HuH-7 (cell line): ENCODE data around the gene KDM6B.

Experiments
- DNase-seq: peaks from one replicate; pipeline ENCODE4 v3.0.0; 2011; ENCODE audit warnings: low spot score

The KDM6B gene

DNA sequence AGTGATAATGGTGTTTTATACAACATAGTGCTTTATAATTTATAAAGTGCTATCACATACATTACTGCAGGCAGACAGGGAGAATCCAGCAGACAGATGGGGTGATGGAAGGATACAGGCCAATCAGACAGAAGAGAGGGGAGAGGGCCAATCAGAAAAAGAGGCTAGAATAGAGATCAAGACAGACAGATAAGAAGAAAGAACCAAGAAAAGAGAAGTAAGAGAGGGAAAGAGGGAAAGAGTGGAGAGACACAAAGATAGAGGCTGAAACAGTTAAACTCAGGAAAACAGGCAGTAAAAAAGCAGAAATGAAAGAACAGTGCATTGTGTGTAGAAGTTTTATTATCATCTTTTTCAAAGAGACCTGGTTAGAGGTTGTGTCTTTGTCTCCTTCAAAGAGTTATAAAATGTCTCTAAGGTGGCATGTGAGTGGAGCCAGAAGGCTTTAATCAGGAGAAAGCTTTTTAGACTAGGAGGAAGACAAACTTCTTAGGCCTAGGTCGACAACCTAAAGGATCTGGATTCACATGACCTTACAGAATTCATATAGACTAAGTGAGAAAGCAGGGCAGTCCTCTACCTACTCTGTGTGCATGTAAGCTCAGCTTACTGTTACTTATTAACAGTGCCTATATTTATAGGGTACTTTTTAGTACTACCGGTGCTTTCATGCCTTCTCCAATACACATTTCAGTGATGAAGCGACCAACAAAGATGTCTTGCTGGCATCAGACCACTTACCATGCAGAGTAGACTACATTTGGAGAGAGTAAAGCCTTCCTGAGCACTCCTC, 46.3 kb downstream of the KDM6B start:
- no peak for DNase-seq

DNA sequence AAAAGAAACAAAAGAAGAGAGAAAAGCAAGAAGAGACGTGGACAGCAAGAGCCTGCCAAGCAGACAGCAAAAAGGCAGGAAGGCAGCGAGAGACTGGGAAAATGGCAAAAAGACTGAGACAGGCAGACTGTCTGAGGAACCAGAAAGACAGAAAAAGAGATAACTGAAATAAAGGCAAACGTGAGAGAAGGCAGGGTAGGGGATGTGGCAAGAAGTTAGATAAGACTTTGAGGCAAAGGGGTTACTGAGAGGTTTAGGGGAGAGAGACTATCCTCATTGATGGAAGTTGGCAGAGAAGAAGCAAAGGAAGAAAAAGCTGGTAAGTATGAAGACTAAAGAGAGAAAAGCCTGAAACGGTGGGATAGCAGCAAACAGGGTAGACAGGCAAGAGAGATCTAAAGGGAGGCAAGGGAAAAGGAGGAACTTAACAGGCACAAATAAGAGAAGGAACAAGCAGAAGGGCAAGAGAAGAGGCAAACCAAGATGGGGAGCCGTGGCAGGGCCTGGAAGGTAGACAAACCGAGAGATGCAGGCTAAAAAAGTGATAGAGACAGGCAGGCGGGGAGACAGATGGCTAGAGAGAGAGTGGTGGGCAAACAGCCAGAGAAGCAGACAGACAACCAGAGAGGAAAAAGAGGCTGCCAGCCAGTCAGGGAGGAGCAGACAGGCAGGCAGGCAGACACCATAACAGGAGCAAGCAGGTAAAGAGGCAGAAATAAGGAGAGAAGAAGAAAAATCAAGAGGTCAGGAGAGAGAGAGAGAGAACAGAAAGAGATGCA, 47.4 kb downstream of the KDM6B start:
- DNase-seq = no peak

GRCh38 chr17:7882068-7882467, 48.1 kb downstream of the KDM6B start:
- DNase-seq = no peak

DNA sequence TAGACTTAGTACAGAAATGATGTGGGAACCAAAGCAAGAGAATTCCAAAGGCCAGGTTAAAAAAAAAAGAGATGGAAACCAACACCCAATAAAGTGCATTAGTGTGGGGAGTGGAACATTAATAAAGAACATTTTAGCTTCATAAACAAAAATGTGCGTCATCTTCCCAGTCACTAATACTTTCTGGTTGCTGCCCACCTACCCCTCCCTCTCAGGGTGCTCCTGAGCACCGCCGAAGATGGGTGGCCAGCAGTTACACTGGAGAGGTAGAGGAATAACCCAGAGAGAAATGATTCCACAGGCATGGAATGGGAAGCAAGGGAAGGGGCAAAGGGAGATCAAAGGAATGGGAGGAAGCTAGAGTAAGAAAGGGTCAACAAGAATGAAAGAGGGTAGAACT, 48.6 kb downstream of the KDM6B start:
- no peak for DNase-seq
